Measurements from ENCODE around the gene CPLX1.

CPLX1 gene

GRCh38 chr4:854356-854755, 28.4 kb upstream of the CPLX1 start:
- no peak for DNase-seq

- no peak for DNase-seq
Observed at GRCh38 chr4:853416-853781, 27.5 kb upstream of the CPLX1 start.

GRCh38 chr4:851701-852430, 25.9 kb upstream of the CPLX1 start:
- DNase-seq: no peak

- DNase-seq: no peak
Observed at GRCh38 chr4:850323-850945, 24.5 kb upstream of the CPLX1 start.

- DNase-seq: no peak
Observed at GRCh38 chr4:849478-850175, 23.7 kb upstream of the CPLX1 start.

GRCh38 chr4:848803-849477, 23.0 kb upstream of the CPLX1 start:
- DNase-seq: no peak

GRCh38 chr4:848307-848691, 22.4 kb upstream of the CPLX1 start:
- DNase-seq: no peak

GRCh38 chr4:845836-846251, 19.9 kb upstream of the CPLX1 start:
- no peak for DNase-seq

GRCh38 chr4:845233-845835, 19.4 kb upstream of the CPLX1 start:
- DNase-seq: no peak

- DNase-seq: no peak
Observed at GRCh38 chr4:844752-845232, 18.9 kb upstream of the CPLX1 start.

- DNase-seq: no peak
Observed at GRCh38 chr4:839675-840443, 13.9 kb upstream of the CPLX1 start.

GRCh38 chr4:837772-838171, 11.8 kb upstream of the CPLX1 start:
- no peak for DNase-seq

- DNase-seq: no peak
Observed at GRCh38 chr4:836750-837301, 10.9 kb upstream of the CPLX1 start.

- no peak for DNase-seq
Observed at GRCh38 chr4:836003-836511, 10.1 kb upstream of the CPLX1 start.

GRCh38 chr4:835148-836002, 9.4 kb upstream of the CPLX1 start:
- DNase-seq: no peak

- DNase-seq: no peak
Observed at GRCh38 chr4:834368-835147, 8.6 kb upstream of the CPLX1 start.

GRCh38 chr4:833731-834367, 7.9 kb upstream of the CPLX1 start:
- no peak for DNase-seq

- no peak for DNase-seq
Observed at GRCh38 chr4:833156-833555, 7.2 kb upstream of the CPLX1 start.

GRCh38 chr4:832536-832935, 6.6 kb upstream of the CPLX1 start:
- no peak for DNase-seq

Measured in activated T-cell treated with anti-CD3 and anti-CD28 coated beads, Interleukin-2, amount 50 U/mL, for 1 hour (primary cell).